Stimulated activated CD8-positive, alpha-beta memory T cell treated with anti-CD3 and anti-CD28 coated beads, Interleukin-12 subunit alpha, Interleukin-12 subunit beta, amount 100 ng/mL, for 24 hours (primary cell): ENCODE measurements around the gene RPL39.
"Not testable (repeated sequence)": the region's sequence is repeated elsewhere in the genome, so short reads cannot be mapped to it uniquely, and the experiment has no call there.

Experiments
- DNase-seq: peaks from one replicate; pipeline ENCODE4 v3.0.0-alpha.2; 2020; ENCODE audit errors: extremely low read depth

RPL39 gene

GRCh38 chrX:119791437-119792231, at the start of gene RPL39:
Gene RPL39 (minus strand): TSS chrX:119791630. CDS start chrX:119791576, 54 bp downstream.
- peak; percentile 52 for DNase-seq

GRCh38 chrX:119833905-119834304, 42.5 kb upstream of the RPL39 start:
- DNase-seq: no peak

GRCh38 chrX:119828446-119828845, 37.0 kb upstream of the RPL39 start:
- DNase-seq: no peak

DNA sequence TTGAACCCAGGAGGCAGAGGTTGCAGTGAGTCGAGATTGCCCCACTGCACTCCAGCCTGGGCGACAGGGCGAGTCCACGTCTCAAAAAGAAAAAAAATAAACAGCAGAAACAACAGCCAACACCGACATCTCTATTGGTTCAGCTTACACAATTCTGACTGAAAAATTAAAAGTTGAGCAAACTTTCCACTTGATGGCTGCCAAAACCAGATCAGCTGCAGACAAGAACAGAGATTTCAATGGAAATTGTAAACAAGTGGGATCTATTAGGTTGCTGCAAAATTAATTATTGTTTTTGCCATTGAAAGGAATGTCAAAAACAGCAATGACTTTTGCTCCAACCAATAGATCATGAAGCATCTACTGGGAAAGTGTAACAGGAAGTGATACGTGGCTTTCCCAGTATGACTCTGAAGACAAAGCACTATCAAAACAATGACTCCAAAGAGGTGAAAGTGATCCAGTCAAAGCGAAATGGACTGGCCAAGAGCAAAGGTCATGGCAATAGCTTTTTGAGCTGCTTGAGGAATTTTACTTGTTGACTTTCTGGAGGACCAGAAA, 35.0 kb upstream of the RPL39 start:
- no peak for DNase-seq

DNA sequence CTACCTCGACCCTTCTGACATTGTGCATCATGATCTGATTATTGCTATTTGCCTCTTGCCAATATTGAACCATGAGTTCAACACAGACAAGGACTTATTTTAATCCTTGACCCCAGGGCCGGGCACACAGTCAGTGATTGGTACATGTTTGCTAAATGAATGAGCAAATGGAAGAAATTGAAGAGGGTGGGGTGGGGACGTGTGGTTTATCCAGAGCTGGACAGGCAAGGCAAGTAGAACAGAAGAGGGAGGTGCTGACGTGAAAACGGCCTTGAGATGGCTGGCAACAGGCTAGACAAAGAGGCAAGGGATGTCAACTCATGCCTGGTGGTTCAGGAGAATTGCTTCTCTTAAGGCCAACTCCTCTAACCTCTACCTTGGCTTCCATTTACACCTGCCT, 32.8 kb upstream of the RPL39 start:
- DNase-seq: not testable (repeated sequence)

- not testable (repeated sequence) for DNase-seq
Observed at GRCh38 chrX:119821703-119822102, 30.3 kb upstream of the RPL39 start.

GRCh38 chrX:119817130-119817690, 25.8 kb upstream of the RPL39 start:
- DNase-seq: no peak

DNA sequence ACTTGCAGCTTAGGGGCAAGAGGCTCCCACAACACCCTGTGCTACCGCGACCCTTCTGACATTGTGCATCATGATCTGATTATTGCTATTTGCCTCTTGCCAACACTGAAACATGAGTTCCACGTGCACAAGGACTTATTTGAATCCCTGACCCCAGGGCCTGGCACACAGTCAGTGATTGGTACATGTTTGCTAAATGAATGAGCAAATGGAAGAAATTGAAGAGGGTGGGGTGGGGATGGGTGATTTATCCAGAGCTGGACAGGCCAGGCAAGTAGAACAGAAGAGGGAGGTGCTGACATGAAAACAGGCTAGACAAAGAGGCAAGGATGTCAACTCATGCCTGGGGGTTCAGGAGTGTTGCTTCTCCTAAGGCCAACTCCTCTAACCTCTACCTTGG, 24.9 kb upstream of the RPL39 start:
- no peak for DNase-seq

DNA sequence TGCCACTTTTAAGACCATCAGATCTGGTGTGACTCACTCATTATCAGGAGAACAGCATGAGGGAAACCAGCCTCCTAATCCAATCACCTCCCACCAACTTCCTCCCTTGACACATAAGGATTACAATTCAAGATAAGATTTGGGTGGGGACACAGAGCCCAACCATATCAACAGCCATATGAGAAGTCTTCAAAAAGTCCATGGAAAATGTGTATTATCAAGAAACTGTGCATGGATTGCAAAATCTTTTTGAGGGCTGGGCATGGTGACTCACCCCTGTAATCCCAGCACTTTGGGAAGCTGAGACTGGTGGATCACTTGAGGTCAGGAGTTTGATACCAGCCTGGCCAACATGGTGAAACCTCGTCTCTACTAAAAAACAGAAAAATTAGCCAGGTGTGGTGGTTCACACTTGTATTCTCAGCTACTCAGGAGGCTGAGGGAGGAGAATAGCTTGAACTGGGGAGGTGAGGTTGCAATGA, 17.8 kb upstream of the RPL39 start:
- no peak for DNase-seq

DNA sequence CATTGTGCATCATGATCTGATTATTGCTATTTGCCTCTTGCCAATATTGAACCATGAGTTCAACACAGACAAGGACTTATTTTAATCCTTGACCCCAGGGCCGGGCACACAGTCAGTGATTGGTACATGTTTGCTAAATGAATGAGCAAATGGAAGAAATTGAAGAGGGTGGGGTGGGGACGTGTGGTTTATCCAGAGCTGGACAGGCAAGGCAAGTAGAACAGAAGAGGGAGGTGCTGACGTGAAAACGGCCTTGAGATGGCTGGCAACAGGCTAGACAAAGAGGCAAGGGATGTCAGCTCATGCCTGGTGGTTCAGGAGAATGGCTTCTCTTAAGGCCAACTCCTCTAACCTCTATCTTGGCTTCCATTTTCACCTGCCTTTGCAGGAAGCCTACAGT, 17.0 kb upstream of the RPL39 start:
- not testable (repeated sequence) for DNase-seq

GRCh38 chrX:119802546-119802945, 11.1 kb upstream of the RPL39 start:
- DNase-seq: no peak

DNA sequence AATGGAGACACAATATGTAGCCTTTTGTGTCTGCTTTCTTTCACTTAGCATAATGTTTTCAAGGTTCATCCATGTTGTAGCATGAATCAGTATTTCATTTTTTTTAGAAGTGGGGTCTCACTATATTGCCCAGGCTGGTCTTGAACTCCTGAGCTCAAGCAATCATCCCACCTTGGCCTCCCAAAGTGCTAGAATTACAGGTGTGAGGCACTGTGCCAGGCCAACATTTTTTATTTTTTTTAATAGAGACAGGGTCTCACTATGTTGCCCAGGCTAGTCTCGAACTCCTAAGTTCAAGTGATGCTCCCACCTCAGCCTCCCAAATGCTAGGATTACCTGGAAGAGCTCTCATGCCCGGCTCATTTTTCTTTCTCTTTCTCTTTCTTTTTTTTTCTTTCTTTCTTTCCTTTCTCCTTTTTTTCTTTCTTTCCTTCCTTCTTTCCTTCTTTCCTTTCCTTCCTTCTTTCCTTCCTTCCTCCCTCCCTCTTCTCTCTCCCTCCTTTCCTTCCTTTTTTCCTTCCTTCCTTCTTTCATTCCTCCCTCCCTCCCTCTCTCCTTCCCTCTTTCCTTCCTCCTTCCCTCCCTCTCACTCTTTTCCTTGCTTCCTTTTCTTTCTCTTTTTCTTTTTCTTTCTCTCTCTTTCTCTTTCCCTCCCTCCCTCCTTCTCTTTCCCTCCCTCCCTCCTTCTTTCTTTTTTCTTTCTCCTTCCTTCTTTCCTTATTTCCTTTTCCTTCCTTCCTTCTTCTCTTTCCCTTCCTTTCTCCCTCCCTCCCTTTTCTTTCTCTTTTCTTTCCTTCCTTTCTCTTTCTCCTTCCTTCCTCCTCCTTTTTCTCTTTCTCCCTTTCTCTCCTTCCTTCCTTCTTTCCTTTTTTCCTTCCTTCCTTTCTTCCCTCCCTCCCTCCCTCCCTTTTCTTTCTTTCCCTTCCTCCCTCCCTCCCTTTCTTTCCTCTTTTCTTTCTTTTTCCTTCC, 10.1 kb upstream of the RPL39 start:
- no peak for DNase-seq

DNA sequence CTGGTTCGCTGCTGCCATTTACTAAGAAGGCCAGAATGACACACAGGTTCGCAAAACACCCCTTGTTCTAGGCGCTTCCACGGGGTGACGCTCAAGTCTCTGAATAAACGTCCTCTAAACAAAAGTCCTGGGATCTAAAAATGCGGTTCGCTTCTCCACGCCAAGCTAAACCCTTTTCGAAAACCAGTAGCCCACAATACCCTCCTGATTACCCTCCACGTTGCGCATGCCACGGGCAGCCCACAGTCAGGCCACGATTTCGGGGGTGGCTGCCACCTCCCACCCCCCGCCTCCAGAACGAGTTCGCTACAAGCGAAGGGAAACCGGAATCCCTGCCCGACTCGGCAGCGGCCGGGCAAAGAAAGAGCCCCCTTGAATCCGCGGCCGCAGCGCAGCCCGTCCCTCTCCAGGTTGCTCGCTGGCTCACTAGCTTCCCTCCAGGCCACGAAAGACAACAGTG, 423 bp downstream of the RPL39 start:
- DNase-seq: peak; percentile 3

GRCh38 chrX:119784747-119785446, 6.5 kb downstream of the RPL39 start:
- DNase-seq: no peak

DNA sequence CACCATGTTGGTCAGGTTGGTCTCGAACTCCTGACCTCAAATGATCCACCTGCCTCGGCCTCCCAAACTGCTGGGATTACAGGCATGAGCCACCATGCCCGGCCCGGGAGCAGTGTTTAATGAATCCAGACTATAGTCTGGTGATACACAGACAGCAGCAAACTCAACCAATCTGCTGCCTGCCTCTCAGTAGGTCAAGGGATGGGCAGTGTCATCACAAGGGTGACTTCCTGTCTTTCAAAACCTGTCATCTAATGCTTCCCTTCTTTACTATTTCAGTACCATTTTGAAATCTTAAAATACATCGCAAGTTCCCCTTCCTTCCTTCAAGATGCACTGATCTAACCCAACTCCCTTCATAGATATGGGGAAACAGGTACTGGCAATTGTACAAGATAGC, 8.4 kb downstream of the RPL39 start:
- DNase-seq: no peak

DNA sequence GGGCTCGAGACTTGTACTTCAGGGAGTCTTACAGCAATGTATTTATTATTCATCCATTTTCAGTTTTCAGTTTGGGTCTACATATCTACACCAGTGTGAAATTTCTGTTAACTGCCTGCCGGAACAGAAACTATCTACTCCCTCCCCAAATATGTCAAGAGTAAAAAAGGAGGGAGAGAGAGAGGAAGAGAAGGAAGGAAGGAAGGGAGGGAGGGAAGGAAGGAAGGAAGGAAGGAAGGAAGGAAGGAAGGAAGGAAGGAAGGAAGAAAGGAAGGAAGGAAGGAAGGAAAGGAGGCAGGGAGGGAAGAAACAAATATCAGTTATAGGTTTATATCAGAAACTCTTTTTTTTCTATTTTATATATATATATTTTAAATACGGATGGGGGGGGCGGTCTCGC, 12.6 kb downstream of the RPL39 start:
- DNase-seq: no peak

DNA sequence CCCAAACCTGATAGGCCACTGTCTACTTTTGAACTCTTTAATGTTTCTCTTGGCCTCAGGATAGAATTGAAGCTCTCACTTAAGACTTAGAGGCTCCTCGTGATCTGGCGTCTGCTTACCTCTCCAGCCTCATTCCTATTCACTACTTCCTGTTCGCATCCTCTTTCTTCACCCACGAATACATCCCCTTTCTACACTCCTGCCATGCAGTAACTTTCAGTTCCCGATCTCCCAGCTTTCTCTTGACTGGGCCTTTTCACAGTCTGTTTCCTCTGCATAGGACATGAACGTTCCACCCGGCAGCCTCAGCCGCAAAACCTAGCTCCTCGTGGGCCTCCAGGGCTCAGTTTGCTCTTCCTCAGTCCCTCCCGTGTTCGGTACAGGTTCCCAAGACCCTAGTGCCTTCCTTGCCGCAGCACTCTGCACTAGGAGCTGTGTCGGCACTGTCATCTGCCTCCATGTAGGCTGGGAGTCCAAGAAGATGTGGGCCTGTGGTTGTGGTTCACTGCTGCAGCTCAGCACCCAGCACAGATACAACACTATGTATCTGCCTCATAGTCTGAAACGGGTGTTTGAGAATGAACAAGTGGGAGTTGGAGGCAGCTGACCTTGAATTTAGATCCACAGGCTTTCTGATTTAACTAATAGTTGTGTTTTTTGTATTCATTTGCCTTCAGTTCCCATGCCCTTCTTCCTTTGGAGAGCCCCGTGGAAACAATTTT, 15.8 kb downstream of the RPL39 start:
- no peak for DNase-seq

GRCh38 chrX:119769388-119769787, 22.0 kb downstream of the RPL39 start:
- DNase-seq: not testable (repeated sequence)

DNA sequence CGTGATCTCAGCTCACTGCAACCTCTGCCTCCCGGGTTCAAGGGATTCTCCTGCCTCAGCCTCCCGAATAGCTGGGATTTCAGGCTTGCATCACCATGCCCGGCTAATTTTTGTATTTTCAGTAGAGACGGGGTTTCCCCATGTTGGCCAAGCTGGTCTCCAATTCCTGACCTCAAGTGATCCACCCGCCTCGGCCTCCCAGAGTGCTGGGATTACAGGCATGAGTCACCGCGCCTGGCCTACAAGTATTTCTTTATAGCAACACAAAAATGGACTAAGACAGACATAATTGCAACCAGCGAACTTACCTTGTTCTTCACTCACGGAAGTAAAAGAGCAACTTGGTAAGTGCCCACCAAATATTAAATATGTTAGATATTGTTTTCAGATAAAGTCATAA, 23.0 kb downstream of the RPL39 start:
- DNase-seq: not testable (repeated sequence)

DNA sequence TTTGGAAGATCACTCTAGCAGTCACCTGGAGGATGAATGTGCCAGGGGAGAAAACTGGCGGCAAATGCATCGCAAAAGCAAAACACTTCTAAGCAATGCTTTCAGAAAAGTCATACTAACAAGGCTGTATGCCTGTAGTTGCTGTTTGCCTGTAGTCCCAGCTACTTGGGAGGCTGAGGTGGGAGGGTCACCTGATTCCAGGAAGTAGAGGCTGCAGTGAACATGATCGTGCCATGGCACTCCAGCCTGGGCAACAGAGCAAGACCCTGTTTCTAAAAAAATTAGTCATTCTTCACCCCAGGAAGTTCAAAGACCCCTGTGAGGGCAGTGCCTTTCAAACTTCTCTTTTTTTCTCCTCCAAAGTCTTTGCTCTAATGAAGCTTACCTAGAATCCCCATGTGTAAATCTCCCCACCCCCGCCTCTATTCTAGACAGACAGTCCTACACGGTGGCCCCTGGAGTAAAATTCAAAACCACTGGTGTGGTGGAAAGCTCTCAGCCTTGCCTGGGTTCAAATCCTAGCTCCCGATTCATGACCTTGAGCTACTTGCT, 27.5 kb downstream of the RPL39 start:
- DNase-seq: no peak
